Lung (tissue), 12 donors: ENCODE results near the gene DRAM1. TPM values are rescaled to one million over a fixed set of nuclear protein-coding genes. Genes with fewer than 3 reads are reported as not detected.

Source experiments
- ATAC-seq: fragments of 200-7000 bp; cut with Tn5 transposase; one replicate; pipeline ENCODE4 v1.9.1; 2020; ENCODE audit warnings: moderate number of reproducible peaks; ENCODE audit not compliant: insufficient read depth, low FRiP score
- DNase-seq, 3 donors: peaks; one replicate each; pipeline ENCODE4 v3.0.0-alpha.2; 2013 to 2017
- H3K27ac ChIP-seq, 2 donors: one replicate each; pipeline ENCODE4 v1.5.1; 2013; ENCODE audit warnings: mild to moderate bottlenecking in 2 of 2, moderate library complexity in 2 of 2, control low read depth in 1 of 2, inconsistent platforms in 1 of 2, low read depth in 1 of 2, low read length in 1 of 2
- H3K27me3 ChIP-seq, 3 donors: one replicate each; pipeline ENCODE4 v1.5.1; 2013; ENCODE audit warnings: low read length in 2 of 3; ENCODE audit not compliant: control insufficient read depth in 3 of 3, insufficient read depth in 3 of 3
- H3K36me3 ChIP-seq, 4 donors: one replicate each; pipeline ENCODE4 v1.5.1; 2013; ENCODE audit warnings: low read length in 4 of 4, mild to moderate bottlenecking in 1 of 4, moderate library complexity in 1 of 4; ENCODE audit not compliant: control insufficient read depth in 4 of 4, insufficient read depth in 4 of 4
- H3K4me1 ChIP-seq, 5 donors: one replicate each; pipeline ENCODE4 v1.5.1; 2013; ENCODE audit warnings: low read length in 5 of 5, mild to moderate bottlenecking in 2 of 5, moderate library complexity in 1 of 5; ENCODE audit not compliant: control insufficient read depth in 5 of 5, insufficient read depth in 5 of 5
- H3K4me3 ChIP-seq: one replicate; pipeline ENCODE4 v1.5.1; 2013; ENCODE audit warnings: mild to moderate bottlenecking, control low read depth, moderate library complexity
- H3K9ac ChIP-seq, 2 donors: one replicate each; pipeline ENCODE4 v1.5.1; 2013; ENCODE audit warnings: low read length in 2 of 2, control low read depth in 1 of 2; ENCODE audit not compliant: insufficient read depth in 1 of 2
- H3K9me3 ChIP-seq, 4 donors: one replicate each; pipeline ENCODE4 v1.5.1; 2013; ENCODE audit warnings: low read length in 3 of 4, mild to moderate bottlenecking in 1 of 4, moderate library complexity in 1 of 4; ENCODE audit not compliant: control insufficient read depth in 4 of 4, insufficient read depth in 3 of 4
- WGBS, 2 donors: extraction: QIAGEN DNeasy Blood & Tissue Kit; methylation state at CpG; one replicate each; pipeline ENCODE4 v1.1.7; 2013; 5-methylcytosine and 5-hydroxymethylcytosine counted together
- polyA plus RNA-seq, 2 donors: library from polyadenylated mRNA; stranded (reverse); fragments of 200-250 nt; gene quantifications; one replicate each; pipeline ENCODE4 v1.2.1, GENCODE V29; 2013
- total RNA-seq, 2 donors: library from RNA; depleted of rRNA in 1 of 2; stranded (reverse); fragments of >200 nt in 1 of 2; gene quantifications; one replicate each; pipeline ENCODE4 v1.2.1, GENCODE V29; 2014 to 2021
- TF ChIP-seq, protein P1 (sequence below): IDR thresholded peaks from 2 replicates; pipeline ENCODE4 v1.5.1; 2012; ENCODE audit warnings: mild to moderate bottlenecking; ENCODE audit errors: control extremely low read depth, extremely low read depth
- donor health status: control.
- donor health status: control.
- donor health status: Bipolar disorder and iron deficiency.
- donor health status: healthy.
- donor health status: DM: yes; HTN: yes; CAD: no.

DRAM1 gene
- total and polyA plus RNA-seq, 4 donors: 64.5 to 95.2 (median 74.7) TPM

DNA sequence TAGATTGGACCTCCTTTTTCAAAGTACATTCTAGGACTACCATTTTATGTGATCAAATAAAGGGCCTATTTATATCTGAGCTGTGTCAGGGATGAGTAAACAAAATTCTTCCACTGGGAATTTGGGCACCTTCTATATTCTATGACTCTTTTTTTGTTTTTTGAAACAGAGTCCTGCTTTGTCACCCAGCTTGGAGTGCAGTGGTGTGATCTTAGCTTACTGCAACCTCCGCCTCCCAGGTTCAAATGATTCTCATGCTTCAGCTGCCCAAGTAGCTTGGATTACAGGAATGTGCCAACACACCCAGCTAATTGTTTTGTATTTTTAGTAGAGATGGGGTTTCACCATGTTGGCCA, 64.8 kb downstream of the DRAM1 start:
- Histone ChIP-seq H3K9ac (no peak overlapping the region), H3K27me3 (no peaks in the 10 kb centered on the region), H3K27ac (no peak overlapping the region), H3K4me1 (peaks cover 0 to 13% (median 7%) of the 10 kb centered on the region in 5 donors), H3K4me3 (no peak overlapping the region), H3K9me3 (no peaks in the 10 kb centered on the region), H3K36me3 (no peaks in the 10 kb centered on the region)
- WGBS, 2 donors: 96 to 97% methylated on average over 1 of the region's 1 CpG
- DNase-seq (no peak), ATAC-seq (no peak)
- TF ChIP-seq, protein P1, sequence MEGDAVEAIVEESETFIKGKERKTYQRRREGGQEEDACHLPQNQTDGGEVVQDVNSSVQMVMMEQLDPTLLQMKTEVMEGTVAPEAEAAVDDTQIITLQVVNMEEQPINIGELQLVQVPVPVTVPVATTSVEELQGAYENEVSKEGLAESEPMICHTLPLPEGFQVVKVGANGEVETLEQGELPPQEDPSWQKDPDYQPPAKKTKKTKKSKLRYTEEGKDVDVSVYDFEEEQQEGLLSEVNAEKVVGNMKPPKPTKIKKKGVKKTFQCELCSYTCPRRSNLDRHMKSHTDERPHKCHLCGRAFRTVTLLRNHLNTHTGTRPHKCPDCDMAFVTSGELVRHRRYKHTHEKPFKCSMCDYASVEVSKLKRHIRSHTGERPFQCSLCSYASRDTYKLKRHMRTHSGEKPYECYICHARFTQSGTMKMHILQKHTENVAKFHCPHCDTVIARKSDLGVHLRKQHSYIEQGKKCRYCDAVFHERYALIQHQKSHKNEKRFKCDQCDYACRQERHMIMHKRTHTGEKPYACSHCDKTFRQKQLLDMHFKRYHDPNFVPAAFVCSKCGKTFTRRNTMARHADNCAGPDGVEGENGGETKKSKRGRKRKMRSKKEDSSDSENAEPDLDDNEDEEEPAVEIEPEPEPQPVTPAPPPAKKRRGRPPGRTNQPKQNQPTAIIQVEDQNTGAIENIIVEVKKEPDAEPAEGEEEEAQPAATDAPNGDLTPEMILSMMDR: no peak

DNA sequence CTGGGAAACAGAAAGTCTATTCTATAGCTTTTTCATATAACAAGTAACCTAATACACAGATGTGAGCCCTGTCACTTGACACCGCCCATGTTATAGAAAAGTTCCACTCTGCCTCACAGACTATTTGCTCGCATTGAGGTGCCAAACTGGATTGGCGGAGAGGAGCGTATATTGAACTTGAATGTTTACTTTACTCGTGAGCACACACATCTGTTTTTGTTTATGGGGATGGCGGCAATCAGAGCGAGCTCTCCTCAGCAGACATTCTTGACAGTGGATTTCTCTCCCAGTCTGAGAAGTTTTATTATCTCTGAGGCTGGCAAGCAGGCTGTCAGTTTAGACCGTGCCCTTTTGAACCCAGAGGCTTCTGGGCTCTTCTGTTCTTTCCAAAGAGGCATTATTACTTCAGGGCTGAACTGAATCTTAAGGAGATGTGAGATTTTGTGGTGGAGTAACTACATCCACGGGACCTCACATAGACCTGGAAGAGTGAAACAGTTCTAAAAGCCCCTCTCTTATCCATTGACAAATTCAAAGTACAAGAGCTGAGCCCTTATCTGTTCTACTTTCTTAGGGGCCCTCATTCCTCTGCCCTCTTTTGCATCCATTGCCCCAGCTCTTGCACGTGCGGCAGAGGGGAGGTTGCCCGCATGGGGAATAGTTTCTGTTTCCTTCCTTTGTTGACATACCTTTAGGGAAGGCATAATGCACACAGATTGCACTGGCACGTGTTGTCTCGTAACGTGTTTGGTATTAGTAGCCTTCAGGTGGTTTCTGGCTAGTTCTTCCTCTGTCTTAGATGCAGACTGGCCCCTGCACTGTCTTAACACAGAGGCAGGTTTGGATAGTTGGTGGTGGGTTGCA, 68.2 kb downstream of the DRAM1 start:
- no peak overlapping the region for H3K27ac ChIP-seq
- ATAC-seq (no peak), DNase-seq (peak; percentile 58 to 78 (median 76))
- H3K4me3 ChIP-seq: no peak overlapping the region
- TF ChIP-seq, protein P1: no peak
- H3K27me3 ChIP-seq: no peaks in the 10 kb centered on the region
- 71 to 81% methylated on average over 15 of the region's 15 CpGs for WGBS, 2 donors
- H3K36me3 ChIP-seq: no peaks in the 10 kb centered on the region
- H3K9ac ChIP-seq: no peak overlapping the region
- H3K4me1 ChIP-seq: peaks cover 0 to 10% (median 7%) of the 10 kb centered on the region in 5 donors
- H3K9me3 ChIP-seq: no peaks in the 10 kb centered on the region

DNA sequence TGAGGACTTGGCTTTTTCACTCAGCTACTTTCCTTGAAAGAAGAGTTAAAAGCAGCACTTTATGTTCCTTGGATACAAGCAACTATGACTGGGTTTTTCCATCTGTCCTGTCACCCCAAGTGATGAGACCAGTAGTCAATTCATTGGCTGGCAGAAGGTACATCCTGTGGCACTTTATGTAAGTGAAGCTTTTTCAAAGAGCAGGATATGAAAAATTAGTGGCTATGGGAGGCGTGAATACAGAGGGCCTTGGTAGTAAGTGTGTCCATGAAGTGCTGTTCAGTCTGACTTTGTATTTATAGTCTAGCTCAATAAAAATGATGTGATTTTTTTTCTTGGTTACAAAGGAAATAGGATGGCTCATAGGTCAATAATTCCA, 68.8 kb downstream of the DRAM1 start:
- Histone ChIP-seq H3K9ac (no peak overlapping the region), H3K36me3 (no peaks in the 10 kb centered on the region), H3K27me3 (no peaks in the 10 kb centered on the region), H3K4me3 (no peak overlapping the region), H3K4me1 (peaks cover 0 to 10% (median 7%) of the 10 kb centered on the region in 5 donors), H3K27ac (no peak overlapping the region), H3K9me3 (no peaks in the 10 kb centered on the region)
- 94 to 97% methylated on average over 1 of the region's 1 CpG for WGBS, 2 donors
- TF ChIP-seq, protein P1: no peak
- ATAC-seq (no peak), DNase-seq (no peak)
